ENCODE results near the gene BPHL. TPM values are rescaled to one million over a fixed set of nuclear protein-coding genes. Genes with fewer than 3 reads are reported as not detected.

Gene BPHL
- polyA plus RNA-seq, 1 of the 3 experiments (the other 2 are of a cell fraction) = 21.7 TPM

DNA sequence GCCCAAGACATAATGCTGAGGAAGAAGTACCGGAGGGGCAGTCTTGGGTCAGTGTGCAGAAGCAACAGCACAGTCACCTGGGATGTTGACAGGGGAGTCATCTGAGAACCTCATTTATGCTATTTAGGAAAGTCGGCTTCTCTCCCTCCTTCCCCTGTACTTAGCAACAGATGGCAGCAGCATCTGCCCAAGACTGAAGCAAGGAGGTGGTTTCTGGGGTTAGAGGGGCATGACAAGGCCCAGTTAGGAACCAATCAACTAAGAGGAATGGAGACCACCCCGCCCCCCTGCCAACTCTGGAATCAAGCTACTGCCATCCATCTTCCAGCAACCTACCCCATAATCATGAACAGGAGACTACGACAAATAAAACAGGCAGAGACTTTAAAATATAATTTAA, 28.5 kb upstream of the BPHL start:
- TF ChIP-seq RCOR1 (IDR thresholded peaks at IDR 0.05; ENCODE audit: low read length) = no peak

DNA sequence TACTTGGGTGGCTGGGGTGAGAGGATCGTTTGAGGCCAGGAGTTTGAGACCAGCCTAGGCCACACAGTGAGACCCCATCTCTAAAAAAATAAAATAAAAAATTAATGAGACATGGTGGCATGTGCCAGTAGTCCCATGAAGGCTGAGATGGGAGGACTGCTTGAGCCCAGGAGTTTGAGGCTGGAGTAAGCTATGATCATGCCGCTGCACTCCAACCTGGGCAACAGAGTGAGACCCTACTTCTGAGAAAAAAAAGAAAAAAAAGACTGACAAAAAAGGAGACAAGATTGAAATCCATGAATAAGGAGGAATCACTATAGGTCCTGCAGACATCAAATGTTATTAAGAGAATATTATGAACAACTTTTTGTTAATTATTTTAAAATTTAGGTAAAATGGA, 23.7 kb upstream of the BPHL start:
- ChIA-PET POLR2A (no interaction called here), CTCF (no interaction called here)
- no peak overlapping the region for H3K27ac ChIP-seq (ENCODE audit: low read depth in 2 of 2, low read length in 1 of 2)
- no peak for DNase-seq
- H3K9ac ChIP-seq = no peak overlapping the region
- peaks cover 18% of the 10 kb centered on the region for H3F3A ChIP-seq (replicated peaks; ENCODE audit: insufficient read depth)
- H3K9me3 ChIP-seq = no peaks in the 10 kb centered on the region
- peaks cover 0 to 3% of the 10 kb centered on the region in 2 experiments; a peak in 1 of 4 replicates for H3K4me1 ChIP-seq (ENCODE audit: control insufficient read depth in 1 of 2, insufficient read depth in 2 of 2, low read depth in 1 of 2, low read length in 1 of 2)
- H3K27me3 ChIP-seq (ENCODE audit: insufficient read depth) = no peaks in the 10 kb centered on the region
- H3K79me2 ChIP-seq (ENCODE audit: insufficient read depth) = 0 out of 2 replicates have a peak, but pooled peaks cover 3% of the 10 kb centered on the region
- H2AFZ ChIP-seq (ENCODE audit: low read depth) = no peak overlapping the region
- no peaks in the 10 kb centered on the region for H4K20me1 ChIP-seq (ENCODE audit: insufficient read depth)
- no peaks in the 10 kb centered on the region for H3K9me2 ChIP-seq
- H3K4me3 ChIP-seq (ENCODE audit: low read depth in 2 of 2, low read length in 1 of 2) = no peak overlapping the region
- TF ChIP-seq, protein P1, sequence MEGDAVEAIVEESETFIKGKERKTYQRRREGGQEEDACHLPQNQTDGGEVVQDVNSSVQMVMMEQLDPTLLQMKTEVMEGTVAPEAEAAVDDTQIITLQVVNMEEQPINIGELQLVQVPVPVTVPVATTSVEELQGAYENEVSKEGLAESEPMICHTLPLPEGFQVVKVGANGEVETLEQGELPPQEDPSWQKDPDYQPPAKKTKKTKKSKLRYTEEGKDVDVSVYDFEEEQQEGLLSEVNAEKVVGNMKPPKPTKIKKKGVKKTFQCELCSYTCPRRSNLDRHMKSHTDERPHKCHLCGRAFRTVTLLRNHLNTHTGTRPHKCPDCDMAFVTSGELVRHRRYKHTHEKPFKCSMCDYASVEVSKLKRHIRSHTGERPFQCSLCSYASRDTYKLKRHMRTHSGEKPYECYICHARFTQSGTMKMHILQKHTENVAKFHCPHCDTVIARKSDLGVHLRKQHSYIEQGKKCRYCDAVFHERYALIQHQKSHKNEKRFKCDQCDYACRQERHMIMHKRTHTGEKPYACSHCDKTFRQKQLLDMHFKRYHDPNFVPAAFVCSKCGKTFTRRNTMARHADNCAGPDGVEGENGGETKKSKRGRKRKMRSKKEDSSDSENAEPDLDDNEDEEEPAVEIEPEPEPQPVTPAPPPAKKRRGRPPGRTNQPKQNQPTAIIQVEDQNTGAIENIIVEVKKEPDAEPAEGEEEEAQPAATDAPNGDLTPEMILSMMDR (IDR thresholded peaks at IDR 0.05) = no peak
- TF ChIP-seq FOXM1 (IDR thresholded peaks at IDR 0.05; ENCODE audit: low read depth) = no peak
- no peak for TF ChIP-seq FOXJ3 (CRISPR knock-in tag; IDR thresholded peaks at IDR 0.05)
- TF ChIP-seq NFIC (IDR thresholded peaks at IDR 0.05; ENCODE audit: borderline replicate concordance) = no peak
- TF ChIP-seq RCOR1 (IDR thresholded peaks at IDR 0.05; ENCODE audit: low read length) = no peak
- TF ChIP-seq, protein P2, sequence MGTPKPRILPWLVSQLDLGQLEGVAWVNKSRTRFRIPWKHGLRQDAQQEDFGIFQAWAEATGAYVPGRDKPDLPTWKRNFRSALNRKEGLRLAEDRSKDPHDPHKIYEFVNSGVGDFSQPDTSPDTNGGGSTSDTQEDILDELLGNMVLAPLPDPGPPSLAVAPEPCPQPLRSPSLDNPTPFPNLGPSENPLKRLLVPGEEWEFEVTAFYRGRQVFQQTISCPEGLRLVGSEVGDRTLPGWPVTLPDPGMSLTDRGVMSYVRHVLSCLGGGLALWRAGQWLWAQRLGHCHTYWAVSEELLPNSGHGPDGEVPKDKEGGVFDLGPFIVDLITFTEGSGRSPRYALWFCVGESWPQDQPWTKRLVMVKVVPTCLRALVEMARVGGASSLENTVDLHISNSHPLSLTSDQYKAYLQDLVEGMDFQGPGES (IDR thresholded peaks at IDR 0.05; ENCODE audit: low read depth, low read length) = no peak
- TF ChIP-seq, protein P3, sequence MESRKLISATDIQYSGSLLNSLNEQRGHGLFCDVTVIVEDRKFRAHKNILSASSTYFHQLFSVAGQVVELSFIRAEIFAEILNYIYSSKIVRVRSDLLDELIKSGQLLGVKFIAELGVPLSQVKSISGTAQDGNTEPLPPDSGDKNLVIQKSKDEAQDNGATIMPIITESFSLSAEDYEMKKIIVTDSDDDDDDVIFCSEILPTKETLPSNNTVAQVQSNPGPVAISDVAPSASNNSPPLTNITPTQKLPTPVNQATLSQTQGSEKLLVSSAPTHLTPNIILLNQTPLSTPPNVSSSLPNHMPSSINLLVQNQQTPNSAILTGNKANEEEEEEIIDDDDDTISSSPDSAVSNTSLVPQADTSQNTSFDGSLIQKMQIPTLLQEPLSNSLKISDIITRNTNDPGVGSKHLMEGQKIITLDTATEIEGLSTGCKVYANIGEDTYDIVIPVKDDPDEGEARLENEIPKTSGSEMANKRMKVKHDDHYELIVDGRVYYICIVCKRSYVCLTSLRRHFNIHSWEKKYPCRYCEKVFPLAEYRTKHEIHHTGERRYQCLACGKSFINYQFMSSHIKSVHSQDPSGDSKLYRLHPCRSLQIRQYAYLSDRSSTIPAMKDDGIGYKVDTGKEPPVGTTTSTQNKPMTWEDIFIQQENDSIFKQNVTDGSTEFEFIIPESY (IDR thresholded peaks at IDR 0.05; ENCODE audit: borderline replicate concordance, low read depth) = no peak
- TF ChIP-seq ELF1 (IDR thresholded peaks at IDR 0.05) = no peak
- TF ChIP-seq JUND (IDR thresholded peaks at IDR 0.05) = no peak
- TF ChIP-seq, protein P4, sequence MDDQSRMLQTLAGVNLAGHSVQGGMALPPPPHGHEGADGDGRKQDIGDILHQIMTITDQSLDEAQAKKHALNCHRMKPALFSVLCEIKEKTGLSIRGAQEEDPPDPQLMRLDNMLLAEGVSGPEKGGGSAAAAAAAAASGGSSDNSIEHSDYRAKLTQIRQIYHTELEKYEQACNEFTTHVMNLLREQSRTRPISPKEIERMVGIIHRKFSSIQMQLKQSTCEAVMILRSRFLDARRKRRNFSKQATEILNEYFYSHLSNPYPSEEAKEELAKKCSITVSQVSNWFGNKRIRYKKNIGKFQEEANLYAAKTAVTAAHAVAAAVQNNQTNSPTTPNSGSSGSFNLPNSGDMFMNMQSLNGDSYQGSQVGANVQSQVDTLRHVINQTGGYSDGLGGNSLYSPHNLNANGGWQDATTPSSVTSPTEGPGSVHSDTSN (IDR thresholded peaks at IDR 0.05) = no peak
- no peak for TF ChIP-seq NRF1 (IDR thresholded peaks at IDR 0.05; ENCODE audit: low read depth, low read length)
- TF ChIP-seq EZH2phosphoT487 (IDR thresholded peaks at IDR 0.05; ENCODE audit: borderline replicate concordance, low read depth) = no peak
- no peak overlapping the region for H3K4me2 ChIP-seq
- H3K36me3 ChIP-seq (replicated peaks in 1 of 2; ENCODE audit: control insufficient read depth in 1 of 2, insufficient read depth in 2 of 2, low read length in 1 of 2) = peaks cover 40 to 41% of the 10 kb centered on the region in 2 experiments
- WGBS (ENCODE audit: low lambda C conversion rate) = 97% methylated on average over 2 of the region's 2 CpGs

More for the DNA sequence above, 28.5 kb upstream of the BPHL start:
- Histone ChIP-seq H3K27me3 (ENCODE audit: insufficient read depth) (no peaks in the 10 kb centered on the region), H4K20me1 (ENCODE audit: insufficient read depth) (no peaks in the 10 kb centered on the region), H3K9me2 (no peaks in the 10 kb centered on the region), H3K4me3 (ENCODE audit: low read depth in 2 of 2, low read length in 1 of 2) (no peak overlapping the region), H3K9me3 (no peaks in the 10 kb centered on the region), H2AFZ (ENCODE audit: low read depth) (no peak overlapping the region), H3K9ac (no peak overlapping the region), H3K36me3 (replicated peaks in 1 of 2; ENCODE audit: control insufficient read depth in 1 of 2, insufficient read depth in 2 of 2, low read length in 1 of 2) (peaks cover 14 to 55% of the 10 kb centered on the region in 2 experiments), H3K79me2 (ENCODE audit: insufficient read depth) (peaks cover 3% of the 10 kb centered on the region), H3F3A (replicated peaks; ENCODE audit: insufficient read depth) (peaks cover 16% of the 10 kb centered on the region), H3K27ac (ENCODE audit: low read depth in 2 of 2, low read length in 1 of 2) (peak overlapping the region in 1 of 2 experiments; percentile 39; a peak in 1 of 4 replicates), H3K4me2 (no peak overlapping the region), H3K4me1 (ENCODE audit: control insufficient read depth in 1 of 2, insufficient read depth in 2 of 2, low read depth in 1 of 2, low read length in 1 of 2) (peaks cover 8% of the 10 kb centered on the region in 2 experiments; a peak in 3 of 4 replicates)
- POLR2A ChIA-PET = no interaction called here
- peak; percentile 42 for DNase-seq
- WGBS (ENCODE audit: low lambda C conversion rate) = 80% methylated on average over 4 of the region's 4 CpGs
- CTCF ChIA-PET = no interaction called here

Measured in SK-N-SH (cell line).